GM21619 (cell line): ENCODE measurements around the gene TPM4.

Experiments used
- ATAC-seq: cut with Tn5 transposase; IDR thresholded peaks from one replicate; pipeline ENCODE4 v1.9.1; 2021; ENCODE audit not compliant: unreplicated experiment

Gene TPM4

GRCh38 chr19:16121967-16122366, 45.7 kb downstream of the TPM4 start:
- no peak for ATAC-seq

- no peak for ATAC-seq
Observed at GRCh38 chr19:16124953-16125352, 48.7 kb downstream of the TPM4 start.

DNA sequence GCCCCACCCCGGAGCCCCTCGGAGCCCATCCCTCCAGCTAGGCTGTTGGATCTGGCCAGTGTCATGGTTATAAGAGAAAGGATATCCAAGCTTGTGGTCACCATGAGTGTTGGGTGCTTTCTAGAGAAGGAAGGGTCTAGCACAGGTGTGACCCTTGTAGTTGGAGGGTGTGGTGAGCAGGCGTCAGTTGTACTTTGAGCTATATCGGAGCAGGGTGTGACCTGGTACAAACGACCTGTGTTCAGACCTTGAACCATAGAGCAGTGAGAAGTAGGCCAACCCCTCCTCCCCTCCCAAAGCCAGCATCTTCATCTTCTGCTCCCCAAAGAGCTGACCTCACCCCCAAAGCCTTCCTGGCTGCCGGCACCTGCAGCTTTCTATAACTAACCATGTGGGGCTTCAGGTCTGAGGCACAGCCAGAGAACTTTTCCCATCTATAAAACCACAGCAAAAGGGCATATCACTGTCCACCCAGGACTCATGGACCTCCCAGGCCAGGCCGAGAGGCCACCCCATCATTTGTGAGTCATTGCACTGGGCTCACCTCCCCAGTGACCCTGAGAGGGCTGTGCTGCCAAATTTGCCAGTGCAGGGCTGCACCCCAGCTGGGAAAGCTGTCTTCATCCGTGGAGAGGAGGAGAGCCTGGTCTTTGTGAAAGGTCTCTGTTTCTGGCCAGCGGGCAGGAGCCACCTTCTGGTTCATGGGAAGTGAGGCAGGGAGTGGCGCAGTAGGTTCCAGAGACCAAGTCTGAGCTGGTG, 49.6 kb downstream of the TPM4 start:
- ATAC-seq = no peak

- ATAC-seq = no peak
Observed at GRCh38 chr19:16127080-16127479, 50.8 kb downstream of the TPM4 start.

DNA sequence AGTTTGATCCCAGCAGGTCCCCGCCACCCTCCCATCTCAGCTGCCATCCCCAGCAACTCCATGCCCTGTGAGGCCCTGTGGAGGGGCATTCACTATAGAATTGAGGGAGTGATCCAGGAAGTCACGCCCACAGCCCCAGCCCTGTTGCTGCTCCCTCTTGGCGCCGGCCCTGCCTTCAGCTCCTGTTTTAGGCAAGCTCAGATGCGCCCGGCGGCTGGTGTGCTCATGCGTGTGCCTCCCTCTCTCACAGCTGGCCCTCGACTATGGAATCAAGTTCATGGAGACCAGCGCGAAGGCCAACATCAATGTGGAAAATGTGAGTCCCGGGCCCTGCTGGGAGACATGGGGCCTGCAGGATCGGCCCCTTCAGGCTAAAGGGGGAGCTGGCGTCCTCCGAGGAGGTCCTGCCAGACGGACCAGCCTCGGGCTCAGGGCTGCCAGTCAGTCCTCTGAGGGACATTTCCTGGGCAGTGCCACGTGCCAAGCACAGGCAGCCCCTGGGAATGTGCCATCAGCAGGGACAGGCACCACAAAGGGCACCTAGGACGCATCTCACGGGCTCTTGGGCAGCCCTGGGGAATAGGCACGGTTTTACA, 51.6 kb downstream of the TPM4 start:
- ATAC-seq = no peak

- no peak for ATAC-seq
Observed at GRCh38 chr19:16131648-16132047, 55.4 kb downstream of the TPM4 start.

DNA sequence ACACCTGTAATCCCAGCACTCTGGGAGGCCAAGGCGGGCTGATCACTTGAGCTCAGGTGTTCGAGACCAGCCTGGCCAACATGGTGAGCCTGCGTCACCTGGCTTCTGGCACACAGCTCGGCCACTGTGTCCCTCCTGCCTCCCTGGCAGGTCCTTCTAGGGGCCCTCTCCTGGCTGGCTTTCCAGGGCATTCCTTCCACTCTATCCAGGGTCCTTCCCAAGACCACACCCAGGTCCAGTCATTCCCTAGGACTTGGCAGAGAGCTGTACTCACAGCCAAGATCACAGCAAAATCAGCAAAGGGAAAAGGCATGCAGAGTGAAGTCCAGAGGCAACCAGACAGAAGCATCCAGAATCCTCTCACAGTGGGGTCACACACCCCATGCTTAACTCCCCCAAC, 57.5 kb downstream of the TPM4 start:
- ATAC-seq = no peak

- peak; percentile 58 for ATAC-seq
Observed at GRCh38 chr19:16134510-16134909, 58.2 kb downstream of the TPM4 start.

DNA sequence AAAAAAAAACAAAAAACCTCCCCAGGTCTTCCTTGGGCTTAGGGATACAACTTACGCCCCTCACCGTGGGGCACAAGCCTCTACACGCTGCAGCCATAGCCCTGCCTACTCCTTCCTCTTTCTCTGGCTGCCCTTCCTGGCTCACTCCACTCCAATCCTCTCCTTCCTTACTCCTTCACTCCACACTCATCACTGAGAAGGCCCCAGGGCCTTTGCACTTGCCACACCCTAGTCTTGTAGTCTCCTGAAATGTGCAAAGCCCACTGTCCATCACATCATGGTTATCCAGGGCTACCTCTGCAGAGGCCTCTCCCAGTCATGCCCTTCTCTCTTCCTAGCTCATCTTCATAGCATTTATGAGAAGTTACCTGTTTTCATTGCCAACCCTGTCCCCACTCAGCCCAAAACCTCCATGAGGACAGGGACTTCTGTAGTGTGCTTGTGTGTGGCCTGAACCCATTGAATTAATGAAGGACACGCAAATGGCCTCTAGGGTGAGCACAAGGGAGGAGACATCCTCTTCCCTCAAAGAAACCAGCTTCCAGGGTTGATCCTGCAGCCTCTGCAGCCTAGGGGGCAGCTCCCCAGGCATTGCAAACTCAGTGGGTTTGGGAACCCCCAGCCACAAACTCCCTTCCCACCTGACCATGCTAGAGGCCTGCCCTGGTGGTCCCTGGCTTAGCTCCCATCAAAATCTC, 59.3 kb downstream of the TPM4 start:
- no peak for ATAC-seq

DNA sequence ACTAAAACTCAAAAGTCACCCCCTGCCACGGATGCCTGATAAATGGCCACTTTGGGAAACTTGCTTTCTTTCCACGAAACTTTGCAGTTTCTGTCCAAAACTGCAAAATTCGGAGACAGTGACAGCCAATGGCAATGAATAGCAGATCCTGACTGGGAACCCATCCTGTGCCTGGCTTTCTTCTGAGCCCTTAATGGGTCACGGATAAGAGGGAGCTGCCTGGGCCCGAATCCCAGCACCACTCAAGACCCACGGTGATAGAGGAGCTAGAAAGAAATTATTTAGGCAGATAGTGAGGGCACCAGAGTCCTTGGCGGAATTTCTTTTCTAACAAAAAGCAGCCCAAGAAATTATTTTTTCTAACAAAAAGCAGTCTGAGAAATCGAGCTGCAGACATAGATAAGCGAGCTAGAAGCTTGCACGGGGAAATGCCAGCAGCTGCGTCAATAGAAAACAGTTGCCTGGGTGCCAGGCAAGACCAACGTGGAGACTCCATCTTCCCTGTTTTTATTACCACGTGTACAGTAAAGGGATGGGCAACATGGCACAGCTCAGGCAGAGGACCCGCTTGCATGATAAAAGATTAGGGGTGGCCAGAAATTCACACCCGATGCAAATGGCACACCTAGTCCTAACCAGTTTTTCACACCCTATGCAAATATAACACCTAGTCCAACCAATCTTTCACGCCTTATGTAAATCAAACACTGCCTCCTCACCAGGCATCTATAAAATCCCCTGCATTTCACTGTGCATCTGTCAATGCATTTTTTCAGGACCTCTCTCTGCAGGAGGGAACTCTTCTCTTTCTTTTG, 60.1 kb downstream of the TPM4 start:
- no peak for ATAC-seq

- no peak for ATAC-seq
Observed at GRCh38 chr19:16139752-16140151, 63.5 kb downstream of the TPM4 start.

GRCh38 chr19:16141043-16141442, 64.7 kb downstream of the TPM4 start:
- ATAC-seq = no peak

GRCh38 chr19:16142032-16142580, 65.8 kb downstream of the TPM4 start:
- ATAC-seq = no peak

DNA sequence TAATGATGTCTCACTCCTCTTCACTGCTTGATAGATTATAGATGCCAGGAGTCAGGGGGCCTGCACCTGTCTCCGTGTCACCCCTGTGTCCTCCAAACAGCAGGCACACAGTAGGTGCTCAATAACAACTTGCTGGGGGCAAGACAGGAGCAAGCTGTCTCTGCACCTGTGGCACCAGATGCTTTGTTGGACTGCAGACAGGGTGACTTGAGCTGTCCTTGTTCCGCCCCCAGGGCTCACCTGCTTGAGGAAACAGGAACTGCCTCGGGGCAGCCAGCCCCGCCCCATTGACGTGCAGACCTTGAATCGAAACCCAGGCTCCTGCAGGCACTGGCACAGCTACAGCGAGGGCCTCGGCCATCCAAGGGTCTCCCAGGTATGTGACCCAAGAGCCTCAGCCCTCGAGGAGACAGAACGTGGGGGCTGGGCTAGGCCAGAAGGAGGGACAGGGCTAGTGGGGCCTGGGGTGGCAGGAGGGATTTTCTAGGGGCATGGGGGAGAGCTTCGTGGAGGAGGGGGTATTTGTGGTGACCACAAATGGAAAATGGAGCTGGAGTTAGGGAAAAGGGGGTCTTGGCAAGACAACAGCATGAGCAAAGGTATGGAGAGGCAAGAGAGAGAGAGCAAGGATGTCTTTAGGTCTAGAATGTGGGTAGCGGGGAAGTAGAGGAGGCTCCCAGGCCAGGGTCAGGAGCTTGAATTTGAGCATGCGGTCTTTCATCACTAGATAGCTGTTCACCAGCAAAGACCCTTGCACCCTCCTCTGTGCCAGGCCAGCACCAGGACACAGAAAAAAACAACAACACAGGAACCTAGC, 67.3 kb downstream of the TPM4 start, which contains the start of gene HSH2D:
Gene HSH2D, plus strand, starts transcription at position 287 of the 817 bp plus-strand sequence. CDS start 5,066 bp downstream, outside the sequence.
- peak; percentile 46 for ATAC-seq

- ATAC-seq = no peak
Observed at GRCh38 chr19:16144216-16144581, 67.9 kb downstream of the TPM4 start.

DNA sequence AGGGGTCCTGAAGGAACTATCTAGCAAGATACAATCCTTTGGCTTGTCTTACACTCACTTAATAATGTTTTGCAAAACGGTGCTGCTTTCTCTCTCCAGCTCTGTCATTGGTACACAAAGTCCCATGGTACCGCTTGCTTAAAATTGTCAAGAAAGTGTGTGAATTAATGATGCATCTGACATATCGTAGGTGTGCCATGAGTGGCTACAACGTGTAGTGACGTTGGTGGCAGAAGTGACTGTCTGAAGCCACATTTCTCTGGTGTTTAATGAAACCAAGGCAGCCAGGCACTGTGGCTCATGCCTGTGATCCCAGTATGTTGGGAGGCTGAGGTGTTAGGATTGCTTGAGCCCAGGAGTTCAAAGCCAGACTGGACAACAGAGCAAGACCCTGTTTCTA, 69.8 kb downstream of the TPM4 start:
- ATAC-seq = no peak

DNA sequence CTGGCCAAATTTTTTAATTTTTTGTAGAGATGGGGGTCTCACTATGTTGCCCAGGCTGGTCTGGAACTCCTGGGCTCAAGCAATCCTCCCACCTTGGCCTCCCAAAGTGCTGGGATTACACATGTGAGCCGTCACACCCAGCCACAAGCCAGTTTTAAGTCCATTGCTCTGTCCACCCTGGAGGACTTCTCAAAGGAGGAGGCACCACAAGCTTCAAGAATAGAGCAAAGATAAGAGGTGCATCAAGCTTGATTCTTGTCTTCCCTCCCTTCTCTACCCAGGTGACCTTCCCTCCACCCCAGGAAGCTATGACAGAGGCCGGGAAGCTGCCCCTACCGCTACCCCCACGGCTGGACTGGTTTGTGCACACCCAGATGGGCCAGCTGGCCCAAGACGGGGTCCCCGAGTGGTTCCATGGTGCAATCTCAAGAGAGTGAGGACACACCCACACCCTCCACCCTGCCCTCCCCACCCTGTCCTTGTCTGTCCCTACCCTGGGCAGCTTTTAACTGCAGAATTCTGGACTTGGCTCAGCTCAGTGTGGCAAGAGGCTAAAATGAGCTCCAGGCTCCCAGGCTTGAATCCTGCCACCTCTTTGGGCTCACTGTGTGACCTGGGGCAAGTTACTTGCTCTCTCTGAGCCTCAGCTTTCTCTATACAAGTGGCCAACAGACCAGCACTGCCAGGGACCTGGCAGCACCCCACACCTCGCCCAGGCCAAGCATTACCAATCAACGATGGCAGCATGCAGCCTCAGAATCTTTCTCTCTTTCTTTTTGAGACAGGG, 72.3 kb downstream of the TPM4 start:
- ATAC-seq = no peak
